ENCODE results near the gene SYT9.
A peak's percentile ranks its signal among the peaks of the same experiment; 100 is the strongest.

SYT9 gene

DNA sequence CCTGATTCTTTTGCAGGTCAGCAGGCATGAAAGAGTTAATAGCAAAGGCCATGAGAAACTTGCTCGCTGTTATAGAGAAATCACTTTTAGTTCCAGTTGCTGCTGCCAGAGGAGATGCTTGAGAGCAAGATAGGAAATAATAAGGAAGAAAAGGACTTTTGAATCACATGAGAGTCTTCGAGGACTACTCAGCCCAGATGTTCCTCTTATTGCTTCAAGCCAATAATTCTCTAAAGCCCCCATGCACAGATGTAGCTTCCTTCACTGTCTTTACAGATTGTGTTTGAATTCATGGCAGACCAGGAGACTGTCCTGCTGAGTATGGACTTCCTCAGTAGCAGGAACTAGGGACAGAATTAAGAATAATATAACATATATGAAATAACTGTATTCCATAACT lies 183.5 kb downstream of the SYT9 start:
- DNase-seq: no peak

DNA sequence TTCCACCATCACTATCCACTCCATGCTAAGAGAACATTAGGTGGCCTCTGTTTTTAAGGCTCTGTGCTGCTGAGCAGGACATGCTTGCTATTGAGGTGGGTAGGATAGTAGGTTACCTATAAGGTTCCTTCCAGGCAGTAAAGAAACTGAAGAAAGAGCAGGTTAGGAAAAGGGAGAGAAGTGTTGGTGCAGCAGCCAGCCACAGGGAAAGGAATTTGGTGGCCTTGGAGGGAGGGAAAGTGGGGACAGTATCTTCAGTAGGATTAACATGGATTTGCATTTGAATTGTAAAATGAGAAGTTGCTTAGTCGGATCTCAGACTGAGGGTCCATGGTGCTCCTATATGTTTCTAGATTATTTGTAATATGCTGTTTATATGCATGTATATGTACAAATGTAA lies 184.4 kb downstream of the SYT9 start:
- DNase-seq: no peak

DNA sequence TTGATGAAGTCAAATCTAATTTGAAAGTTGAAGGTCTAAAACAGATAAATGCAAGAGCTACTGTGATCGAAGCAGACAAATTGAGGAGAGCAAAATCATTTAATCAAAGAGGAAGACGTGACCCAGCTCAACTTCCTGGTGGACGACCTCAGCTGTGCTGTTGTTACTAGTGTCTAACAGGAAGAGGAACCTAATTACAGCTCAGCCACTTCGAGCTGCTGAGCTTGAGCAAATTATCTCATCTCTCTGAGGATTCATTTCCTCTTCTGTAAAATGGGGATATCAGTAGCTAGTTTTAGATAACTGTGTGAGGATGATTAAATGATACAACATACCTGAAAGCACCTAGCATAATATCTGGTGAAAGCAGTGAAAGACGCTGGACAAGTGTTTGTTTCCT lies 185.0 kb downstream of the SYT9 start:
- peak; percentile 37 for DNase-seq

GRCh38 chr11:7437696-7438095 lies 186.0 kb downstream of the SYT9 start:
- no peak for DNase-seq

DNA sequence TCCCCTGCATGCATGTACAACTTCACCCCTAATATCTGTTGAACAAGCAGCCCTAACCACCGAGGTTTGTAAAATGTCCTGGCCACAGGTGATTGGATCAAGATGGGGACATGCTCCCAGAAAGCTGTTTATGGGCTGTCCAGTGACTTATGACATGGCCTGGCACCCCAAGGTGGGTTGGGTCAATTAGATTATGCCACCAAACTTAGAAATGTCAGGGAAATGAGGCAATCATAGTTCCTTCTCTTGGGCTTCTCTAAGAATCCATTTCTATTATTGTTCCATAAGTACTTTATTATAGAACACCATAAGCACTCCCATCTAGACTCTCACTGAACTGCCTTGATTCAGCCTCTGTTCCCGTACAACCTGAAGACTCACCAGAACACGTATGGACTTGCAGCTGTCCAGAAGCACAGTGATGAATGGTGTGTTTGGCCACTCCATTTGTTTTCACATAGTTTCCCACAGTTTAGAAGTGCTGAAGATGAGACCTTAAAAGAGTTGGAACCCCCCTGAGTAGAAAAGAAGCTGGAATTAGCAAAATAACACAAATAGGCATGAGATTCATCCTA lies 188.1 kb downstream of the SYT9 start:
- DNase-seq: no peak

- DNase-seq: peak; percentile 76
These were observed 191.0 kb downstream of the SYT9 start for GRCh38 chr11:7442588-7443215.

- no peak for DNase-seq
These were observed 192.6 kb downstream of the SYT9 start for GRCh38 chr11:7444091-7444981.

DNA sequence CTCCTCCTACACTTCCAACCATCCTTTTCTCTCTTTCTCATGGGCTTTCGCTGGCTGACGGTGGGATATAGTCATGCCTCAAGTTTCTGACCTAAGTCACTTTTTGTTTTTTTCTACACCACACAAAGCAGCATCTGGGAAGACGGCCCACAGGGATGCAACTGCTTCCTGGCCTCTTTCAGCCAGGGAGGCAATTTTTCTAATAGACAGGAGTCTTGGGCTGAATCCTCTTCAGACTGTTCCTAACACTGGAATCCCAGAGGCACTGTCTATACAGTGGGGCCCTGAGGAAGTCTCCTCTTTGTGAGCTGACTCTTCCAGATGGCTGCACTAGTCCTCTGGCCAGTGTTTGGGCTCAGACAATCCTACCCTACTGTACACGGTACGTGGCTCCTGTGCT lies 193.9 kb downstream of the SYT9 start:
- DNase-seq: no peak

GRCh38 chr11:7448201-7448600 lies 196.5 kb downstream of the SYT9 start:
- DNase-seq: no peak

- DNase-seq: no peak
These were observed 197.6 kb downstream of the SYT9 start for GRCh38 chr11:7449211-7449840.

- DNase-seq: no peak
These were observed 198.1 kb downstream of the SYT9 start for GRCh38 chr11:7449841-7450214.

GRCh38 chr11:7450836-7451235 lies 199.1 kb downstream of the SYT9 start:
- DNase-seq: no peak

DNA sequence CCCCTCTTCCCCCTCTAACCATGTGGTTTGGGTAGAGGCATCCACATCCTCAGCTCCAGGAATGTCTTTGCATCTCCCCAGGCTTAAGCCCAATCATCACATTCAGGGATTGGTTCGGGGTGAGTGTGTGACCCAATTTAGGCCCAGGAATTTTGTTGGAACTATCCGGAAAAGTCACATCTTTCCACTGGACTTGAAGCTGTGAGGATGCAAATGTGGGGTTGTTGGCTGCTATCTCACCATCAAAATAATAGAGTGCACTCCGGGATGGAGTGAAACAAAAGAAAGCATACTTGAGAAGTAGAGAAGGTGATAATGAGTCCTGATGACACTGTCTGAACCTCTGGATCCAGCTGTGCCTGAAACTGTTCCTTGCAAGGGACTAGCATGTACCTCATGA lies 199.8 kb downstream of the SYT9 start:
- DNase-seq: no peak

DNA sequence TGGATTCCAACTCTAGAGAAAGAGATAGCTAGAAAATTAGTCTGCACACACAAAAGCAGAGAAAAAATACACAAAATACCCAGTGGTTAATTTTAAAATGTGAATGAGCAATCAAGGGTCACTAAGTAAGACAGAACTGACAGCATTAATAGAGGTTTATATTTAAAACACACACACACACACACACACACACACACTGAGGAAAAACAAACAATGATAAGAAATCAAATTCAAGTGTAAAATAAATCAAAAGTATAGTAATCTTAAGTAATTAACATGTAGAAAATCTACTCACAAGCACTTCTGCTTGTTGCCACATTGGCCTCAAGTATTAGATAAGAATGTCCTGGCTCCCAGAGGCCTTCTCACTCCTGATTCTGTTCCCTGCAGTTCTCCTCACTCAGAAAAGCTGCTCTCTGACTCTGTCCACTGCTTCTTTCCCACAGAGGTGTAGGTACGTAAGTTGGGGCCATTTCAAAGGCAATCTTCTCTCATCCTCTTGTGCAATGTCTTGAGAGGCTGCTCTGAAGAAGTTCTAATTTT lies 200.3 kb downstream of the SYT9 start:
- no peak for DNase-seq

DNA sequence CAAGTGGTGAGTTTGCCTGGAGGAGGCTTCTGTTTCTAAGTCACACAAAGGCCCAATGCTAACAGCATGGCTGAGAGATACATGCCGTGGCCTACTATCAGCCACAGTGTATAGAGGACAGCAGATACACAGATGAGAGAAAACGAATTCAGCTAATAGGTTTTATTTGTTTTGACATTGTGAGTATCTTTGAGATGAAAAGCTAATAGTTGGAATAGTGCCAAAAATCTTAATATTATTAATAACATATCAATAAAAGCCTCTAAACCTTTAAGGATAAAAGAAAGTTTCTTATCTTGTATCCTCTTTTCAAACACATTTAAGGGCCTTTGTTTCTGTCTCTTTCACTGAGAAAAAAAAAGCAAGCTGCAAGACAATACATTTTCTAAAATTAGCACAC lies 203.2 kb downstream of the SYT9 start:
- no peak for DNase-seq

DNA sequence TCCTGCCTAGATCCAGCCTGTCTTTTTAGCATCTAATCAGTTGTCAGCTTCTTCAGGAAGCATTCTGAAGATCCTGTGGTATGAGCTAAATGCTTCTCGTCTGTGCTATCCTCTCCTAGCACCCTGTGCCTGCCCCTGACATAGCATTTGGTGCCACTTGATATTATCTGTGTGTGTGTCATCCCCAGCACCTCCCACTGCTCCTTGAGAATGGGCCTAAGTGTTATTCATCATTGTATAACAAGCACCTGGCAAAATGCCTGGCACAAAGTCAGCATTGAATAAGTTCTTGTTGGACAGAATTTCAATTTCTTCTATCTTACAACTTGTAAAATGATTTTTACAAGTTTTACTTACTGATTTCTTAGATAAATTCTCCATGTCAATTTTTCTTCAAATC lies 205.5 kb downstream of the SYT9 start:
- DNase-seq: no peak

DNA sequence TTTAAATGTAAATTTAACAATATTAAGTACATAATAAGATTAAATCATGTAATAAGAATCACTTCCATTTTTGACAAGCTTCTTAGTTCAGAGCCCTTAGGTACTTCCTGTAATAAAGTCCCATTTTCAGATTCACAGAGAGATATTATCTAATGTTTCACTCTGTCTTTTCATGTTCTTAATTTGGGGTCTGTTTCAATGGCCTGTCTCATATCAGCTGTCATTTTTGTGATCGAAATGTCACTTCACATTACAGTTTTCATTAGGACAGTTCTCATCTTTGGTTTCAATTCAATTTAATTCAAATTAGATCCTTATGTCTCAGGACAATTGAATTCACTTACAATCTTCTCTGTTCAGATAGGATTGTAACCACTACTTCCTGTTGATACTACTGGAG lies 211.0 kb downstream of the SYT9 start:
- DNase-seq: no peak

DNA sequence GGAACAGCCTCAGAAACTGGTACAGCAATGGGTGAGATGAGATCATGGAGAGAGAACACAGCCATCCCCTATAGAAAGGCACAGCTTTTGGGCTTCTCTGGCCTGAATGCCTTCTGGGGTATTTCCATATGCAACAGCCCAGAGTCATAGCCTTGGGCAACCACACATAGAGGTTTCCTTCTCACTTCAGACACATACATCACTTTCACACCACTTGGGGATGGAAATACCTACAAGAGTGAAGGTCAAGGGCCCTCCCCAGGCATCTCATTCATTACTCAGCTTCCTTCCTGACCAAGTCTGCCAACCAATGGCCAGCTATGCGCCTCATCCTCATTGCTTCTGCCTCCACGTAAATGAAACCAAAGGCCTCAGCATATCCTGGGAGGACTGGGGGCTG lies 215.9 kb downstream of the SYT9 start:
- peak; percentile 13 for DNase-seq

GRCh38 chr11:7469351-7469865 lies 217.7 kb downstream of the SYT9 start:
- DNase-seq: no peak

DNA sequence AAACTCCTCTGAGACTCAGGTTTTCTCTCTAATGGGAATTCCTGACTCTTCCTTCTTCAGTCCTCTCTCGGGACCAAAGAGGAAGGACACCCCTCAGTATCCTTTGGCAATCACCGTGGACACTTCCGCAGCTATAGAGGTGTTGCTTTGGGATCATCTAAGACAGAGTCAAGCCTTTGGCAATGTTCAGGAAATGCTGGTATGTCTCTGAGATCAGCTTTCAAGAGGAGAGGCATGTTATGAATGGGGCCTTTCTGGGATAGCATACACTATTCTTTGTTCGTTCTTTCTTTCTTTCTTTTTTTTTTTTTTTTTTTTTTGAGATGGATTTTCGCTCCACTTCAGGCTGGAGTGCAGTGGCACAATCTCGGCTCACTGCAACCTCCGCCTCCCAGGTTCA lies 219.4 kb downstream of the SYT9 start:
- DNase-seq: no peak

DNA sequence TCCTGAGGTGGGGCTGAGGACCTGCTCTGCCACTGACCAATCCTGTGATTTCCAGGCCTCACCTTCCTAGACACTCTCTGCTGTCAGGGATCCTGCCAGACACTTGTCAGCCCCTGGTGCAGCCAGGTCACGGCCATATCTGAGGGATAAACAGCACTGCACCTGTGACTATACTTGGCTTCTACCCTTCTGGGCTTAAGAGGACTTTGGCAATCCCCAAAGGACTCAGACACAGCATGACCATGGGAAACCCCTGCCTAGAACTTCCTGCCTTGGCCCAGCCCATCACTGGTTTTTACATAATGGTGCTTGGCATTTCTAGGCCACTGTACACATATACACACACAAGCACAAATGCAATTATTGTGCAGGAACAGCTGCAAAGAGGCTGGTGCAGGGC lies 222.0 kb downstream of the SYT9 start:
- DNase-seq: no peak

DNA sequence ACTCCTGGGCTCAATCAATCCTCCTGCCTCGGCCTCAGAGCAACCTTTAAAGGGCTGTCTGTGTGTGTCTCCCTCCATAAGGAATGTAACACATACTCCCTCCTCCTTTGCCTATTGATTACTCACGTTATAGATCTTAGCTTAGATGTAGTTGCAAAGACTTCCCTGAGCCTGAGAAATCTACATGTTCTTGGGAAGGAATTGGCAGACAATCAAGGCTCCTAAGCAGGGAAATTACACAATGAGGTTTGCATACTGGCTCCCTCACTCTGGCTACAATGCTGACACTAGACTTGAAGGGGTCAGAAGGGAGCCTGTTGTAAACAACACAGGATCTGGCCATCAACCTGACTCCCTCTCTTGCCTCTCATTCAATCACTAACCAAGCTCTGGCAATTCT lies 228.4 kb downstream of the SYT9 start:
- DNase-seq: no peak

DNA sequence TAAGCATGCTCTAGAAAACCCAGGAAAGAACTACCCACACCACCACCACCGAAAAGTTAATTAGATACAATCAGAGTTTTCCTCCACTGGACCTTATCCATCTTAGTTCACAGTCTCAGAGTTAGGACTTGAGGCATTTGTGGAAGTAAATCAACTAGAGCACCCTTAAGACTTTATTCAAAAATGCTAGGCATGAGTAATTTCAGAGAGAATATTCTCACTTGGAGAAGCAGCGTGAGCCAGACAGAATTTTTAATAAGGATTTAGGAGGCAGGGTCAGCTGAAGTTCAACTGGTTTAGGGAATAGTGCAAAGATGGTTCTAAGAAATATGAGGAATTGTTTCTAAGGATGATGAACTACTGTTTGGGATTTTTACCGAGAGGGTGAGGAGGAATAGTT lies 232.4 kb downstream of the SYT9 start:
- DNase-seq: no peak
